Measurements from ENCODE around the gene OLFM4.

The OLFM4 gene

GRCh38 chr13:53028637-53029203 lies at the start of gene OLFM4:
TSS of gene OLFM4 (plus strand) at chr13:53028813. CDS start at chr13:53028837, 24 bp downstream.
- no peaks in the 10 kb centered on the region for H3K79me2 ChIP-seq (ENCODE audit: control insufficient read depth, insufficient read depth, low read length, unreplicated experiment)

GRCh38 chr13:52978989-52979388 lies 49.6 kb upstream of the OLFM4 start:
- Histone ChIP-seq H3K27ac (ENCODE audit: low read depth, low read length) (no peak overlapping the region), H3K79me2 (ENCODE audit: control insufficient read depth, insufficient read depth, low read length, unreplicated experiment) (no peaks in the 10 kb centered on the region), H3K4me1 (ENCODE audit: control insufficient read depth, insufficient read depth, low read length, unreplicated experiment) (no peaks in the 10 kb centered on the region), H2AFZ (ENCODE audit: low read length, unreplicated experiment) (no peak overlapping the region), H3K27me3 (ENCODE audit: insufficient read depth, low read length) (no peaks in the 10 kb centered on the region), H3K4me3 (ENCODE audit: low read depth, low read length) (no peak overlapping the region), H3K36me3 (ENCODE audit: insufficient read depth, low read length) (no peaks in the 10 kb centered on the region)

More at GRCh38 chr13:53028637-53029203, at the start of gene OLFM4:
- H3K27me3 ChIP-seq (ENCODE audit: insufficient read depth, low read length), result no peaks in the 10 kb centered on the region
- H3K4me1 ChIP-seq (ENCODE audit: control insufficient read depth, insufficient read depth, low read length, unreplicated experiment), result no peaks in the 10 kb centered on the region
- no peak within 1 kb of the TSS for H3K4me3 ChIP-seq (ENCODE audit: low read depth, low read length)
- H3K27ac ChIP-seq (ENCODE audit: low read depth, low read length), result no peak within 1 kb of the TSS
- no peaks in the 10 kb centered on the region for H3K36me3 ChIP-seq (ENCODE audit: insufficient read depth, low read length)
- H2AFZ ChIP-seq (ENCODE audit: low read length, unreplicated experiment), result no peak within 1 kb of the TSS

DNA sequence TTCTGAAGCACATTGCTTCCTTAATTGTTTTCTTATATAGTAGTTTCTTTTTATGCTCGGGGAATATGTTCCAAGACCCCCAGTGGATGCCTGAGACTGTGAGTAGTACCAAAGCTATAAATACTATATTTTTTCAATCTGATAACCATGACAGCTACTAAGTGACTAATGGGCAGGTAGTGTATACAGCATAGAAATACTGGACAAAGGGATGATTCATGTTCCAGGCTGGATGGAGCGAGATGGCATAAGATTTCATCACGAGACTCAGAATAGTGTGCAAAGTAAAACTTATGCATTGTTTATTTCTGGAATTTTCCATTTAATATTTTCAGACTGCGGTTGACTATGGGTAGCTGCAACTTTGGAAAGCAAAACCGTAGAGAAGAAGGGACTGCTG lies 47.9 kb upstream of the OLFM4 start:
- Histone ChIP-seq H3K36me3 (ENCODE audit: insufficient read depth, low read length) (no peaks in the 10 kb centered on the region), H3K4me3 (ENCODE audit: low read depth, low read length) (no peak overlapping the region), H2AFZ (ENCODE audit: low read length, unreplicated experiment) (no peak overlapping the region), H3K27me3 (ENCODE audit: insufficient read depth, low read length) (no peaks in the 10 kb centered on the region), H3K79me2 (ENCODE audit: control insufficient read depth, insufficient read depth, low read length, unreplicated experiment) (no peaks in the 10 kb centered on the region), H3K4me1 (ENCODE audit: control insufficient read depth, insufficient read depth, low read length, unreplicated experiment) (no peaks in the 10 kb centered on the region), H3K27ac (ENCODE audit: low read depth, low read length) (no peak overlapping the region)

DNA sequence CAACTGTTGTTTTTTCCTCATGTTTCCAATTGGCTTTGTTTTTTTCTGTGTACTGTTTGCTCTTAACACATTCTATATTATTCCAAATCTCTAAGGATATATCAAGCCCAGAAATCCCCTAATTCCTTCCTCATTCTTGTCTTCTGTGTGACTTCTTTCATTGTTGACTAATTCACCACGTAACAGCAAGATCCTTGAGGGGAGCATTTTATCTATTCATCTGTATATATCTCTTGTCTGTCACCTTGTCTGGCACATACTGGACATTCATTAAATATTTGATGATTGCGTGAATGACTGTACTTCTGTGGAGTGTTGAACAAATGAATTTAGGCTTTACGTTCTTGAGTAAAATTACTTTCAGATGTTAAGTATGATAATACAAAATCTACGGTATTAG lies 44.8 kb upstream of the OLFM4 start:
- Histone ChIP-seq H3K27me3 (ENCODE audit: insufficient read depth, low read length) (no peaks in the 10 kb centered on the region), H3K27ac (ENCODE audit: low read depth, low read length) (no peak overlapping the region), H2AFZ (ENCODE audit: low read length, unreplicated experiment) (no peak overlapping the region), H3K36me3 (ENCODE audit: insufficient read depth, low read length) (no peaks in the 10 kb centered on the region), H3K4me3 (ENCODE audit: low read depth, low read length) (no peak overlapping the region), H3K4me1 (ENCODE audit: control insufficient read depth, insufficient read depth, low read length, unreplicated experiment) (no peaks in the 10 kb centered on the region), H3K79me2 (ENCODE audit: control insufficient read depth, insufficient read depth, low read length, unreplicated experiment) (no peaks in the 10 kb centered on the region)

- Histone ChIP-seq H3K27ac (ENCODE audit: low read depth, low read length) (no peak overlapping the region), H3K4me3 (ENCODE audit: low read depth, low read length) (no peak overlapping the region), H3K79me2 (ENCODE audit: control insufficient read depth, insufficient read depth, low read length, unreplicated experiment) (no peaks in the 10 kb centered on the region), H3K27me3 (ENCODE audit: insufficient read depth, low read length) (no peaks in the 10 kb centered on the region), H3K4me1 (ENCODE audit: control insufficient read depth, insufficient read depth, low read length, unreplicated experiment) (no peaks in the 10 kb centered on the region), H3K36me3 (ENCODE audit: insufficient read depth, low read length) (no peaks in the 10 kb centered on the region), H2AFZ (ENCODE audit: low read length, unreplicated experiment) (no peak overlapping the region)
Observed at GRCh38 chr13:52984881-52985363, 43.7 kb upstream of the OLFM4 start.

GRCh38 chr13:52991344-52992020 lies 37.1 kb upstream of the OLFM4 start:
- Histone ChIP-seq H2AFZ (ENCODE audit: low read length, unreplicated experiment) (no peak overlapping the region), H3K36me3 (ENCODE audit: insufficient read depth, low read length) (no peaks in the 10 kb centered on the region), H3K27me3 (ENCODE audit: insufficient read depth, low read length) (no peaks in the 10 kb centered on the region), H3K4me3 (ENCODE audit: low read depth, low read length) (no peak overlapping the region), H3K4me1 (ENCODE audit: control insufficient read depth, insufficient read depth, low read length, unreplicated experiment) (no peaks in the 10 kb centered on the region), H3K27ac (ENCODE audit: low read depth, low read length) (no peak overlapping the region), H3K79me2 (ENCODE audit: control insufficient read depth, insufficient read depth, low read length, unreplicated experiment) (no peaks in the 10 kb centered on the region)

GRCh38 chr13:52992110-52992509 lies 36.5 kb upstream of the OLFM4 start:
- Histone ChIP-seq H2AFZ (ENCODE audit: low read length, unreplicated experiment) (no peak overlapping the region), H3K36me3 (ENCODE audit: insufficient read depth, low read length) (no peaks in the 10 kb centered on the region), H3K4me1 (ENCODE audit: control insufficient read depth, insufficient read depth, low read length, unreplicated experiment) (no peaks in the 10 kb centered on the region), H3K27ac (ENCODE audit: low read depth, low read length) (no peak overlapping the region), H3K4me3 (ENCODE audit: low read depth, low read length) (no peak overlapping the region), H3K27me3 (ENCODE audit: insufficient read depth, low read length) (no peaks in the 10 kb centered on the region), H3K79me2 (ENCODE audit: control insufficient read depth, insufficient read depth, low read length, unreplicated experiment) (no peaks in the 10 kb centered on the region)

DNA sequence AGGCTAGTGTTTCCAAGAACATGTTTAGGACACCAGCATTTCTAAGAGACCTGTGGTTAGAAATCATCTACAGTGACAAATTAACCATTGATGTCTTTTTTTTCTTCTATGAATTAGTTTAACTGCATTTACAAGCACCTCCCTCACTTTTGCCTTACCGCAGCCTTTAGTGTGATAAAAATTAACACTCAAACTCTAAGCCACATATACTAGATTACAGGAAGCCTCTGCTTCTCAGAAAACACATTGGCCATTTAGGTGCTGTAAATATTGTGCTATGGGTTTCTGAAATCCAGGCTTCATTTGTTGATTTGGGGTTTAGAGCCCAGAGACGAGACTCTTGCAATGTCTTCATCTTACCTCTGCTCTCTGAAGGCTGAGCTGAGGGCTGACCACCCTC lies 34.6 kb upstream of the OLFM4 start:
- Histone ChIP-seq H2AFZ (ENCODE audit: low read length, unreplicated experiment) (no peak overlapping the region), H3K27ac (ENCODE audit: low read depth, low read length) (no peak overlapping the region), H3K79me2 (ENCODE audit: control insufficient read depth, insufficient read depth, low read length, unreplicated experiment) (no peaks in the 10 kb centered on the region)

DNA sequence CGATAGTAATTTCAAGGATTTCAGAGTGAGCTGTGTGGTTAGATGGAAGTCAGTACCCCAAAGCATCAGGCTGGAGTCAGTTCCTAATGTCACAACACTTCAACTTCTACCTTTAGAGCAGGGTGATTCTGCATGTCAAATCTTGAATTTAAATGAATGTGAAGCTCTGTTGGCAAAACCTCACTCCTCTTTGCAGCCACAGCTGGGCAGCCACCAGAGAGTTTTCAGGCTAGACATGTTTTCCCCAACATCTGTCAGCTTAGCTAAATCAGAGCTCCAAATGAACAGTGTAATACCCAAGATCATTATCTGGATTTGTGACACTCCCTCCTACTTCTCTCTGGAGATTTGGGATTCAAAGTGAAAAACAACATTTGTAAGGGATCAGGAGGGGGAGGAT lies 33.7 kb upstream of the OLFM4 start:
- H3K27ac ChIP-seq (ENCODE audit: low read depth, low read length), result no peak overlapping the region
- H3K79me2 ChIP-seq (ENCODE audit: control insufficient read depth, insufficient read depth, low read length, unreplicated experiment), result no peaks in the 10 kb centered on the region
- H3K4me3 ChIP-seq (ENCODE audit: low read depth, low read length), result no peak overlapping the region
- H2AFZ ChIP-seq (ENCODE audit: low read length, unreplicated experiment), result no peak overlapping the region
- no peaks in the 10 kb centered on the region for H3K27me3 ChIP-seq (ENCODE audit: insufficient read depth, low read length)
- H3K4me1 ChIP-seq (ENCODE audit: control insufficient read depth, insufficient read depth, low read length, unreplicated experiment), result no peaks in the 10 kb centered on the region
- H3K36me3 ChIP-seq (ENCODE audit: insufficient read depth, low read length), result no peaks in the 10 kb centered on the region

More for the DNA sequence above, 34.6 kb upstream of the OLFM4 start:
- Histone ChIP-seq H3K27me3 (ENCODE audit: insufficient read depth, low read length) (no peaks in the 10 kb centered on the region), H3K36me3 (ENCODE audit: insufficient read depth, low read length) (no peaks in the 10 kb centered on the region), H3K4me3 (ENCODE audit: low read depth, low read length) (no peak overlapping the region), H3K4me1 (ENCODE audit: control insufficient read depth, insufficient read depth, low read length, unreplicated experiment) (no peaks in the 10 kb centered on the region)

GRCh38 chr13:52995946-52996345 lies 32.7 kb upstream of the OLFM4 start:
- no peak overlapping the region for H3K27ac ChIP-seq (ENCODE audit: low read depth, low read length)
- no peaks in the 10 kb centered on the region for H3K4me1 ChIP-seq (ENCODE audit: control insufficient read depth, insufficient read depth, low read length, unreplicated experiment)
- H3K4me3 ChIP-seq (ENCODE audit: low read depth, low read length), result no peak overlapping the region
- H2AFZ ChIP-seq (ENCODE audit: low read length, unreplicated experiment), result no peak overlapping the region
- no peaks in the 10 kb centered on the region for H3K27me3 ChIP-seq (ENCODE audit: insufficient read depth, low read length)
- no peaks in the 10 kb centered on the region for H3K79me2 ChIP-seq (ENCODE audit: control insufficient read depth, insufficient read depth, low read length, unreplicated experiment)
- H3K36me3 ChIP-seq (ENCODE audit: insufficient read depth, low read length), result no peaks in the 10 kb centered on the region

All from ACC112 (cell line).